ENCODE data around the gene PLA2G4C. TPM values are rescaled to one million over a fixed set of nuclear protein-coding genes. Genes with fewer than 3 reads are reported as not detected.

Gene PLA2G4C
- total RNA-seq, 6 donors from 2014 or later: 7.3 to 39.8 (median 14.2) TPM

- no peaks in the 10 kb centered on the region for H3K27me3 ChIP-seq
- H3K27ac ChIP-seq: no peak overlapping the region
- ATAC-seq (ENCODE audit: low FRiP score in 2 of 2) (no peak), DNase-seq (no peak)
- TF ChIP-seq EP300 (IDR thresholded peaks at IDR 0.05): no peak
- no peak for TF ChIP-seq CTCF (IDR thresholded peaks at IDR 0.05)
- TF ChIP-seq POLR2AphosphoS5 (IDR thresholded peaks at IDR 0.05): no peak
- no peak overlapping the region for H3K4me3 ChIP-seq
- no peaks in the 10 kb centered on the region for H3K4me1 ChIP-seq
- H3K9me3 ChIP-seq: no peaks in the 10 kb centered on the region
- peaks cover 0 to 11% (median 4%) of the 10 kb centered on the region in 4 donors for H3K36me3 ChIP-seq
- 100% methylated on average over 4 of the region's 4 CpGs; no CpG with 5 or more reads in 1 of the 2 donors for WGBS, 2 donors
Observed at GRCh38 chr19:48136547-48136946, 25.9 kb upstream of the PLA2G4C start.

- H3K36me3 ChIP-seq: peaks cover 0 to 18% (median 9%) of the 10 kb centered on the region in 4 donors
Observed at GRCh38 chr19:48135411-48135810, 24.8 kb upstream of the PLA2G4C start.

GRCh38 chr19:48133094-48133493 is 22.5 kb upstream of the PLA2G4C start:
- no peak overlapping the region for H3K4me3 ChIP-seq
- ATAC-seq (ENCODE audit: low FRiP score in 2 of 2): no peak
- peaks cover 0 to 23% (median 14%) of the 10 kb centered on the region in 4 donors for H3K36me3 ChIP-seq
- H3K27me3 ChIP-seq: no peaks in the 10 kb centered on the region
- no peaks in the 10 kb centered on the region for H3K4me1 ChIP-seq
- H3K27ac ChIP-seq: no peak overlapping the region
- H3K9me3 ChIP-seq: no peaks in the 10 kb centered on the region
- TF ChIP-seq EP300 (IDR thresholded peaks at IDR 0.05): no peak
- TF ChIP-seq POLR2AphosphoS5 (IDR thresholded peaks at IDR 0.05): no peak
- no peak for TF ChIP-seq CTCF (IDR thresholded peaks at IDR 0.05)
- no peak for TF ChIP-seq POLR2A (IDR thresholded peaks at IDR 0.05)
- DNase-seq: no peak
- WGBS, 2 donors: 93% methylated on average over 5 to 6 of the region's 6 CpGs

More at GRCh38 chr19:48135411-48135810, 24.8 kb upstream of the PLA2G4C start:
- no peak for TF ChIP-seq EP300 (IDR thresholded peaks at IDR 0.05)
- no peak for TF ChIP-seq POLR2AphosphoS5 (IDR thresholded peaks at IDR 0.05)
- TF ChIP-seq CTCF (IDR thresholded peaks at IDR 0.05): no peak
- TF ChIP-seq POLR2A (IDR thresholded peaks at IDR 0.05): no peak
- 80 to 85% methylated on average over 8 of the region's 8 CpGs for WGBS, 2 donors
- DNase-seq (no peak), ATAC-seq (ENCODE audit: low FRiP score in 2 of 2) (no peak)
- Histone ChIP-seq H3K27ac (no peak overlapping the region), H3K4me3 (no peak overlapping the region), H3K9me3 (no peaks in the 10 kb centered on the region), H3K4me1 (no peaks in the 10 kb centered on the region), H3K27me3 (no peaks in the 10 kb centered on the region)

- 94 to 99% methylated on average over 6 of the region's 6 CpGs for whole genome bisulfite sequencing, 2 donors
- TF ChIP-seq EP300 (IDR thresholded peaks at IDR 0.05): no peak
- TF ChIP-seq POLR2AphosphoS5 (IDR thresholded peaks at IDR 0.05): no peak
- TF ChIP-seq CTCF (IDR thresholded peaks at IDR 0.05): no peak
- no peak for TF ChIP-seq POLR2A (IDR thresholded peaks at IDR 0.05)
- Histone ChIP-seq H3K27me3 (no peaks in the 10 kb centered on the region), H3K4me3 (no peak overlapping the region), H3K27ac (no peak overlapping the region), H3K36me3 (peaks cover 0 to 32% (median 19%) of the 10 kb centered on the region in 4 donors), H3K9me3 (no peaks in the 10 kb centered on the region), H3K4me1 (peaks cover 0 to 13% (median 8%) of the 10 kb centered on the region in 4 donors)
- ATAC-seq (ENCODE audit: low FRiP score in 2 of 2): no peak
- no peak for DNase-seq
Observed at GRCh38 chr19:48127561-48127960, 16.9 kb upstream of the PLA2G4C start.

Data from upper lobe of left lung (tissue), 6 donors.